ENCODE data around the gene SGPP2.
A peak's percentile ranks its signal among the peaks of the same experiment; 100 is the strongest.
"Not testable (repeated sequence)": the region's sequence is repeated elsewhere in the genome, so short reads cannot be mapped to it uniquely, and the experiment has no call there.

The SGPP2 gene

DNA sequence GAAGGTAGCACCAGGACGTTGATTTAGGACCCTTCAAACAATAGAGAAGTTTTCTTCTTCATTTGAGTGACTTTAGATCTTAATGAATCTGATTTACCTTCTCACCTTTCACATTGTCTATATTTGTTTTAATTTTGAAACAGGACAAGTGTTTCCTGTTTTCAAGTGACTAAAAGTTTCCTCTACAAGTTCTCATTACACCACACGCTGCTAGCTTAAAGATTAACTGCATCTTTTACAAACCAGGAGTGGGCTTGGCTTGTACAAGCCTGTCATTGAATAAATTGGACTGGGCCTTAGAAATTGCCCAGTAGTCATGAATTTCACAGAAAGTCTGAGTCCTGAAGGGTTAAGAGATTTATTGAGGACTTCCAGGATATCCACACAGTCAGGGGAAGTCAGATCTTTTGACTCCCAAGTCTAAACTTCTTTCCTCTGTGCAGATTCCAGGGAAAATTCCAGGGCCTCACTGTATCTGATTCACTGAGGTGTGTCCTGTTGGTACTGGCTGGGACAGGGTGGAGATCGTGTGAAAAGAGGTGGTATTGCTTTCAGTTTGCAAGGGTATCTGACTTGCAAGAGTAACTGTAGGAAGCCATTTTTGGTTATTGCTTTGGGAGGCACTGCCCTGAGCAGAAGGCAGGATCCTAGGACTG is 3.4 kb downstream of the SGPP2 start:
- DNase-seq (ENCODE audit: low spot score): no peak

DNA sequence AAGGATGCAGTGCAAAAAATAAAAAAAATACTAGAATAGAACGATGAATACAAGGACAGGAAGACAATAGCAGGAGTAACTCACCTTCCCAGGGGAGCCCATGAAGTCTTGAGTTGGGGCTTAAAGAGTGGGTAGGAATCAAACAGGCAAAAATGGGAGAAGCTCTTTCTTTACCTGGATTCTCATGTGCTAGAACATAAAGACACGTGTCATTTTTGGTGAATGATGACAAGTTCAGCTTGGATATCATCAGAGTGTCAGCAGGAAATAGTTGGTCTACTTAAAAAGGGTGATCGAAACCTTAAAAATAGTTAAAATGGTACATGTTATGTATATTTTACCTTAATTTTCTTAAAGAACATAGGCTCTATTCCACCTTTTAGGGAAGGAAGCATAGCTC is 5.7 kb downstream of the SGPP2 start:
- no peak for DNase-seq (ENCODE audit: low spot score)

DNA sequence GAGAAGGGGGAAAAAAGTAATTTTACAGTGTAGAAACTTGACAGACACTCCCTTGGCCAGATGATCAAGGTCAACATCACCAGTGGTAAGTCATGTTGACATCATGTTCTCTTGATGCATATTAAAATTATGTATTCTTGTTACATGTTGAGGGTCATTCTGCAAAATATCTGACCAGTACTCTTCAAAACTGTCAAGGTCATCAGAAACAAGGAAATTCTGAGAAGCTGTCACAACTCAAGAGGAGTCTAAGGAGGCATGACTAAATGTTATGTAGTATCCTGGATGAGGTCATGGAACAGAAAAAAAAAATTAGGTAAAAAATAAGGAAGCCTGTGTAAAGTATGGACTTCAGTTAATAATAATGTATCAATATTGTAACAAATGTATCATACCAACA is 6.3 kb downstream of the SGPP2 start:
- DNase-seq (ENCODE audit: low spot score): no peak

DNA sequence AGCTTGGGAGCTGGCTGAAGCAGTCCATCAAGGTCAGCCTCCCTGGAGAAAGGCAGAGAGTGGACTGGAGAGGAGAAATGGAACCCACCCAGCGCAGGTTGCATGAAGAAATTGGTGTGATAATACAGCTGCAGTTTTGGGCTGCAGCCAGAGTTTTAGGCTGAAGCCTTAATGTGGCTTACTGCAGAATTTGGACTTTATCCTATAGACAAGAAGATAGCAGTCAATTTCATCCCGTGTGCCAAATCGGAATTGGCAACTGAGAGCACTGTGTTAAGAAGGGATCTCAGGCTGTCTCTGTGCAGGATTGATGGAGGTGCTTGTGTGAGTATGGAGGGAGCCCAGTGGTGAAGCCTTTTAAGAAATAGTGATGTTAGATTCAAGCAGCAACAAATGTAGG is 7.5 kb downstream of the SGPP2 start:
- DNase-seq (ENCODE audit: low spot score): no peak

DNA sequence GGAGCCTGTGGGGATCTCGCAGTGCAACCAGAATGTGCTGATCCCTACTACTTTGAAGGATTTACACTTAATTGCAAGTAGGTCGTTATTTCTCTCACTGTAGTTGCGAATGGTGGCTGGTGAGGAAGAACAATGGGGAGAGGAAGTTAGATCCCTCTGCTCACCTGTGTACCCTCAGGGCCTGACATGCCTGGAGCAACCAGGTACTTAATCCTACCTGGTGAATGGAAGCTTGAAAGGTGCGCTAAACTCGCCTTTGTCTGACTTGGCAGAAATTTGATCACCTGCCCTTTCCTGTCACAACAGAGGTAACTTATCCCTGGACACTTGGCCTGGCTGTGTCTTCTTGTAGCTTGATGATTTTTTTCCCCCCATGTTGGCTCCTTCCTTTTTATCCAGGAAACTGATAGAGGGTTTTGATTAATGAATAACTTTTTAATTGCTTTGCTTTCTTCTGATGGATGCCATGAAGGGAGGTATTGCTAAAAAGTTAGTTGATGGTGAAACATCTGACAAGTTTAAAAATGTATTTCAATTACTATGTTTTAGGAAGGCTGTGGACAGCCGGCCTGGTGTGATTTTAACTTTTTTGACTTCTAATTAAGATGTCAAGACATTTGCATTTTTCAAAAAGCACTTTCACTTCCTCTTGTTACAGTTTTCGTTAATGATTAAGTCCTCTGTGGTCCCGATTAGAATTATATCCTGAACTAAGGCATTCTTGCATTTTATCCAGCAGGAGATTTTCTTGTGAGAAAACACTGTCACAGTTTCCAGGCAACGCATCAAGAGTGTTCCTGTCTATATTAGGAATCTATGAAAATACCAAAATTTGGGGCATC is 9.2 kb downstream of the SGPP2 start:
- peak; percentile 22 for DNase-seq (ENCODE audit: low spot score)

DNA sequence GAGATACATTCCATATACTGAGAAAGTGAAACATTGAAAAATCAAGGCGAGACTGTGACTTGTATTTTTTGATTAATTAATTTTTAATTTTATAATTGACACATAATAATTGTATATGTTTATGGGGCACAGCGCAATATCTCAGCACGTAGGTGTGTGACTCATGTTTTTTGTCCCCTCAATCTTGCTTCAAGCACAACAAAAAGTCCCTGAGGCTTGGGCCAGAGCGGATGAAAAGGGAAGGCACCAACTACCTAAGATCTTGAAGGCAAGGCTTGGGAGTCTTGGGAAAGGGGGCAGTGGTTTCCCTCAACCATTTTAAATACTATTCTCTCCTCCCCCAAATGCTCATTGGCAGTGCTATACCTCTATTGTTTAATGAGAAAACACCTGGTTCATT is 9.9 kb downstream of the SGPP2 start:
- no peak for DNase-seq (ENCODE audit: low spot score)

DNA sequence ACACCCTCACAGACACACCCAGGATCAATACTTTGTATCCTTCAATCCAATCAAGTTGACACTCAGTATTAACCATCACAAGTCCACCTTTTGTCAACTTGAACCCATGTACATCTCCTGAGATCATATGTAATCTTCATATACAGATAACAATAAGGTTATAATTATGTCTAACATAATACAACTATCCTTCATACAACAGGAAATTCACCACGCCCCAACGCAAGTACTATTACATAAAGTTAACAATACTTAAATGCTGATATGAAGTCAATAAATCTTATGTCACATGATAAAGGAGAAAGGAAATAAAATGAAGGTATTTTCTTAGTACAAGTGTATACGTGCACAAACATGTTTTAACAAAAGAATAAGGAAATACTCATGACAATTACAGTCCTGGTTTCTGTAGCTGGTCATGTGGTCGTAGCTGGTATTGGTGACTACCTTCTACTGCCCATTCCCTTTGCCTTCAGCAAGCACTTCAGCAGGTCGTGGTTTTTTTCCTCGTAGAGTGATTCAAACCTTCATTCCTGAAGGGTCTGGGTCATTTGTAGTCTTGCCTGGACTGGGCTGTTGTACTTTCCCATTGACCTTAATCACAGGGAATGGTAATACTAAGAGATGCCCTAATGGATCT is 11.2 kb downstream of the SGPP2 start:
- DNase-seq (ENCODE audit: low spot score): not testable (repeated sequence)

DNA sequence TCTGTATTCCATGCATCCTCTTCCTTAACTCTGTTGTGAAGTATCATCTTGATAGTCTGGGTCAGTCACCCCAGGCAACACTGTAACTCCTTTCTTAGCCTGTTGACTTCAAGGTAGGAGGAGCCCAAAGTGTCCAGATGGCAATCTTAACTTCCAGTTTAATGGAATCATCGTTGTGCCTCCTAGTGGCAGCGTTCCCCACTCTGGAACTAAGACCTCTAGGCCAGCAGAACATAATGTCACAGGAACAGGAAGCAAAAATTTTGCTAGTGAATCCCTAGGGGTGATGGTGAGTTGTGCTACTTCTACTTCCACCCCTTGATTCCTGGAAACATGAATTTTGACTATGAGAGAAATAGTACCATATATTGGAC is 11.7 kb downstream of the SGPP2 start:
- no peak for DNase-seq (ENCODE audit: low spot score)

DNA sequence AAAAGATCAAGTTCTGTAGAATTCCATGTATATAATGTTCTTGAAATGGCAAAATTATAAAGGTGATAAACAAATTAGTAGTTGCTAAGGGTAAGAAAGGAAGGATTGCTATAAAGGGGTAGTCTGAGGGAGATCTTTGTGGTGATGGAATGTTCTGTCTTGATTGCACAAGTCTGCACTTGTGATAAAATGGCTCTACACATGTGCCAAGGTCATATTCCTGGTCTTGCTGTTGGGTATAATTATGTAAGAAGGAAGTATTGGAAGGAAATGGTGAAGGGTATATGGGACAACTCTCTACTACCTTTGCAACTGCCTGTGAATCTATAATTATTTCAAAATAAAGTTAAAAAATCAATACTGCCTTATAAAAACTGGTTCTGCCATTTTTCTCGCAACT is 15.3 kb downstream of the SGPP2 start:
- no peak for DNase-seq (ENCODE audit: low spot score)

DNA sequence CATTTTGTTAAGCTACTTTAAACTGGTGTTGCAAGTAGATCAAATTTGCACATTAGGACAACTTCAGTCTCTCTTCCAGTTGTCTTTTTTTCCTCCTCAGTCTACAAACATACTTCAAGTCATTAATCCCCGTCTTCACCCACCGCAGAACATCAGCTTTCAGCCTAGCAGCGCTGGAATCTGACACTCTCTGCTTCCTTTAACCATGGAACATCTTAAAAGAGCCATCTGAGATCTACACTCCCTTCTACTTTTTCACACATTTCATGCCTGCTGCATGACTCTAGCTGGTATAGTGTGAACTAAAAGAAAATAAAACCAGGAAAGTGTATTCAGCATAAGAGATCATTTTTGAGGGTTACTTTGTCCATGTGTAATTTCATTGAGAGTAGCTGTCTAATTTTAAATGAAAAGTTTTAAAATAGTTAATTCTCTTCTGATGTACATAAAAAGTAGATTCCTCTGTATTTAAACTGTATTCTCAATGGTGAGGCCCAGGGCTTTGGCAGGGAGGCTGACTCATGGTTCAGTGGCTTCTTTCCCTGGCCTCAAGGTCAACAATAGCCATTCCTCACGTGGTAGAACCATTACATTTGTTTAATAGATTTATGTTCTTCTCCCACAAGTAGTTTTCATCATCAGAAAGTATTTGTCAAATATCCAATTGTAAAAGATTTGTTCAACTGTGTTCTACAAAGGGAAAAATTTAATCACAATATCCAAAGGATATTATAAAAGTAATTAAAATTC is 16.5 kb downstream of the SGPP2 start:
- no peak for DNase-seq (ENCODE audit: low spot score)

DNA sequence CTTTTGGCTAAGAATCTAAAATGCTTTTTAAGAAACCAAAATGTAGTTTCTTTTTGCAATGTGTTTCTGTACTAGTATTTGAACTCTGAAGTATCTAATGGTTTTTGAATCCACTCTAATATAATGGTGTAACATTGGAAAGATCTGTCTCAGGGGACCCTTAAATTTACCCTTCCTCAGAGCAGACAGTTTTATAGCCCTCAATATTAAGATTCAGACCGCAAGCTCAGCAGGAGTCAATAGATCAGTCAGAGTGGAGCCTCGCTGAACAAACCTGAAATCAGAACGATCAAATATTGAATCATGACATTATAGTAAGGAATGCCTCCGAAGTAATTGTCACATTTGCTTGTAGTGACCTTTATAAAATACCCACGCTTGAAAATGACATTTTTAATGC is 18.3 kb downstream of the SGPP2 start:
- no peak for DNase-seq (ENCODE audit: low spot score)

DNA sequence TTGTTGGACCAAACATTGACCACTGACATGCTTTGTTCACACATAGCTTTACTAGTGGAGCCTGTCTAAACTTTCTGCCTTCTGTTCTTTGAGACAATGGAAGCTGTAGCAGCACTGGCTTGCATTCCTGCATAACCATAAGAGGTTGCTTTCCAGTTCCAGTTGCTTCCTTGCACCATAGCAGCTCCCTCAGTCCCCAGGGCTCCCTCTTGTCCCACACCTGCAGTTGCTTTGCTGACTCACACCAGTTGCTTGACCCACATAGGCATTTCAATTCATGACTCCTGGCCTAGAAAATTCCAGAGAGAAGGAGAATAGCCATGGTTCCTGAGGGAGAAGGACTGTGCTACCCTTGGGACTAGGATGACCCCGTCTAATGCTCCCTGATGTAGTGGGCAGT is 20.9 kb downstream of the SGPP2 start:
- no peak for DNase-seq (ENCODE audit: low spot score)

DNA sequence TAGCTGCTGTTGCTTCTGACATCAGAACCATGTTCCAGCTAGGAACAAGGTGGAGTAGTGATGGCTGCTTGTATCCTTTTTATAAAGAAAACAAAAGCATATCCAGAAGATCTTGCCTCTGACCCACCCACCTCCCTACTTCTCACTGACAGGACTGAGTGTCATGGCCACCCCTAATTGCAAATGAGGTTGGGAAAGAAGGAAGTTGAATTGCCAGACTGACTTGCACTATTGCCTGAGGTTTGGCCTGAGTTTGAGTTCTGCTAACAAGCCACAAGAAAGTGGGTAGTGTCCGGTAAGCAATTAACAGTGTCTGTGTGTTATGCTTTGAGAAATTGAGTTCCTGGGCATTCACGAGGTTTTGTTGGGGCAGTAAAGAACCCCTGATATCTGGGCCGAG is 22.8 kb downstream of the SGPP2 start:
- no peak for DNase-seq (ENCODE audit: low spot score)

DNA sequence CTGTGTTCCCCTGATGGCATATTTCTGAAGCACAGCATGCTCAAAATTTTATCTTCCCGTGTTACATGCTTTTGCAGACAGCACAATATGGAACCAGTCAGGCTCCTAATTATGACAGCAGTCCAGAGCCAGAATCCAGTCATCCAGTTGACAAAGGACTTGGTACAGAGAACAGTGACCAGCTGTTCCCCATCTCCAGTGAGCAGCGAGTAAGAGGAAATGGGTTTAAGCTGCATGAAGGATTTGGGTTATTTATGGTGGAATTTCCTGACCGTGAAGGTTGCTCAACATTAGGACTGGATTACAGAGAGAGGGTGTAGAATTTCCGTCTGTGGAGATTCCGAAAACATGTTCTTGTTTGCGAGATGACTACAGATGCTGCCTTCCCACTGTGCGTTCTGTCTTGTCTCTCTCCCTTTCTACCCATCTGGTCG is 24.4 kb downstream of the SGPP2 start:
- no peak for DNase-seq (ENCODE audit: low spot score)

DNA sequence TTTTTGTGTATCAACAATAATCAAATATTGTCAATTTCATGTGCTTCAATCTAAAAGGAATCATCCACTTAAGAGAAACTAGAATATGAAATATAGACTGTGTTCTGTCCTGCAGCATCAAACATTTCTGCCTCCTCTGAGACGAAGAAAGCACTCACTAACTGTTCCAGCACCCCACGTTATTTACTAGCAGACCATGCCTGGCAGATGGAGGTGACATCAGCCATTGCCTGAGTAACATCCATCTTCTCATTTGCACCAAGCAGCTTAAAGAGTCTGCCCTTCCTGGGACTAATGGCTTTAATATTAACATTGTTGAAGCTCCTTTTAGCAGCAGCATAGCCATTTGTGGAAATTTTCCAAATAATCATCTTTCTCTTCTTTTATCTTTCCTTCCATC is 25.7 kb downstream of the SGPP2 start:
- no peak for DNase-seq (ENCODE audit: low spot score)

DNA sequence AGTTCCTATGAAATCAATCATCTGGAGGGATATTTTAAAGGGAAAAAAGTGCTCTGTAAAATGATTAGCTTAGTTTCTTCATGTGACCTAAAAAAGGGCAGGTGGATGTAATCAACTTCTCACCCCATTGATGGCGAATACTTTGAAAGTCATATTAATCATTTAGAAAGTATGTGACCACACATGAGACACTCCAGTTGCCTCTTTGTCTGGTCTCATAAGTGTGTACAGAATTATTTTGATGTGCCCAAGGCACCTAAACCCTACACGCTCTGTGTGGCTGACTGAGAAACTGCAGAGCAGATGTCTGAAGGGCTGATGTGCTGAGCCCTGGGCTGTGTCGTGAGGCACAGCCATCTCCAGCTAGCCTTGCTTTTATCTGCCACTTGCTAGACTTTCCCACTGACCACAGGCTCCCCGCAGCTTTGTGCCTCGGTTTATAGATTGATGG is 26.9 kb downstream of the SGPP2 start:
- DNase-seq (ENCODE audit: low spot score): no peak

DNA sequence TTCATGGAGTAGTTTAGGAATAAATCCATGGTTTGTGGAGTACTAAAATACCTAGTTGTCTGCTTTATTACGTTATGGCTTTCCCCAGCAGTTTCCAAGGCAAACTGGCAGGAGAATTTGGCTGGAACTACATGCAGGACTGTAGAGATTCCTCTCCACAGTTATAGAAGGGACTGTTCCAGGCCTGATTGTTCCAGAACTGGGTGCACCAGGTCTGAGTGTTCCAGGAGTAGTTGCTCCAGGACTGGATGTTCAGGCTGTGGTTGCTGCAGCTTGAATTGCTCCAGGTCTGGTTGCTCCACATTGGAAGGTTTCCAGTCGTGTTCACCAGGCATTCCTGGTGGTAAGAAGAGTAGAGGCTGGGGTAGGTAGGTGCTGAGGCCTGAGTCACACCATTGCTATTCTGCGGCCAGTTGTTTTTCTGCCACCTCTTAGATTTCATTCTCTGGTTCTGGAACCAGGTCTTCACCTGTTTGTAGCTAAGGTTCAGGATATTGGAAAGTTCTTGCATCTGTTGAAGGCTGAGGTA is 28.1 kb downstream of the SGPP2 start:
- no peak for DNase-seq (ENCODE audit: low spot score)

DNA sequence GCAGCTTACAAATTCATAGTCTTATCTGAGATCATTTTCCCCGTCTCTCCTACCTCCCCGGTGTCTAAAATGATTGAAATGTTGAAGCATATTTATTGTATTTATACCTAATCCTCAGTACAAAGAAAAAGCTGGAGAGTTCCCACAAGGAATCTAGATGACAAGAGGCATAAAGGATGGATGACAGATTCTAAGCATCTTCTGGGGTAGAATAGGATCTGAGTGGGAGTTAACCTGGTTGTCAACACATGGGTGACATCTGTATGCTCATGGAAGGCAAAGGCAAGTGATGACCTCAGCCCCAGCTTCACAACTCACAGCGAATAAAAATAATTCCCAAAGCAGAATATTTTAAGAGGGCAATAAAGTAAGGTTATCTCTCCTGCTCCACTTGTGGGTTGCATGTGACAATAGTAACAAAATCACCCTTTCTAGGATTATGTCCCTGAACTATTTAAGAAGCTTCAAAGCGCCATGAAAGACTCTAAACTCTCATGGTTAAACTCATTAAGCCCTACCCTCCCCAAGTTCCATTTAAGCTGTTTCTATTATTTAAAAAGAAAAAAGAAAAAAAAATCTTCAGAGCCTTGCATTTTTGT is 32.2 kb downstream of the SGPP2 start:
- no peak for DNase-seq (ENCODE audit: low spot score)

DNA sequence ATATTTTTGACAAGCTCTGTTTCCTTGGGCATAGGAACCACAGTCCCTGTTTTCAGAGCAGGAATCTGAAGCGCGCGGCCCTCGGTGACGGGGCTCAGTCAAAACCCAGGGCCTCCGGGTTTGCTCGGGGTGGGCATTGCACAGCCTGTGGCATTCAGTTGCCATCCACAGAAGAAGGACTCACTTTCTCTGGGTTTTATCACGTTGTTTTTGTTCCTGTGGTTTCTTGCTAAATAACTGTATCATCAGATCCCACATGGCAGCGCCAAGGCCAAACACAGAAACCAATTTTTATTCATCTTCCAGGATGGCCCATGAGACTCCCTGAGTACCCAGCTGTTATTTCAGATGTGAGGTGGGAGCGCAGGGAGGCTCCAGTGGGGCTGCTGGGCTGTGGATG is 35.6 kb downstream of the SGPP2 start:
- no peak for DNase-seq (ENCODE audit: low spot score)

DNA sequence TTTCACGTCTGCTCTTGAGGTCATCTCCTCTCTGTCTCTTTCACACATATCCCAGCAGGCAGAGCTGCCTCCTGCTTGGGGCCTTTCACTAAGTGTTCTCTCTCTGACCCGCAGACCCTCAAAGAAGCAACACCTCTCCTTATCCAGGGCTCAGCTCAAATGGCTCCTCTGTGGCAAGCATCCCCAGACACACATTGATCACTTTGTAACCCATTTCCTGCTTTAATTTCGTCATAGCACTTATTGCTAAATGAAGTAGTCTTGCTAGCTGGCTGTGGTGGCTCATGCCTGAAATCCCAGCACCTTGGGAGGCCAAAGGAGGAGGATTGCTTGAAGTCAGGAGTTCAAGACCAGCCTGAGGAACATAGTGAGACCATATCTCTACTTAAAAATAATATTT is 41.4 kb downstream of the SGPP2 start:
- DNase-seq (ENCODE audit: low spot score): no peak

DNA sequence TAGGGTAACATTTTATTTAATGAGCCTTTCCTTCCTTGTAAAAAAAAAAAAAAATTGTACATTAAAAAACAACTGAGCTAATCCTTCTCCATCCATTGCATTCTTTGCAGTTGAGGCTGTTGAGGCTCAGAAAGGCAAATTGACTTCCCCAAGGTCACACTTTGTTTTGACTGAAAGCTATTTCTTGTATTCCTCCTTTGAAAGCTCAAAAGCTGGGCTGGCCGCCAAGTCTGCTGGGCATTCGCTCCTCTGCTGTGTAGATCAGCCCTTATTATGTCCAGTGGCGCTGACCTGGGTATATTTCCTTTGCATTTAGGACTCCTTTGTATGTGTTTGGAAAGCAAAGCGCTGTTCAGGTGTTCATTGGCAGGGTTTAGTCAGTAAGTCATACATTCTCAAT is 44.0 kb downstream of the SGPP2 start:
- DNase-seq (ENCODE audit: low spot score): no peak
